ENCODE measurements around the gene ISM1.

- no peak for TF ChIP-seq POLR2A (IDR thresholded peaks at IDR 0.05; ENCODE audit: low read depth, low read length)
- no peak for TF ChIP-seq TAF1 (IDR thresholded peaks at IDR 0.05; ENCODE audit: low read depth, low read length)
Observed at GRCh38 chr20:13333793-13334192, 112.7 kb downstream of the ISM1 start.

Data from GM12891 (cell line).